ENCODE measurements around the gene TTC34.

DNA sequence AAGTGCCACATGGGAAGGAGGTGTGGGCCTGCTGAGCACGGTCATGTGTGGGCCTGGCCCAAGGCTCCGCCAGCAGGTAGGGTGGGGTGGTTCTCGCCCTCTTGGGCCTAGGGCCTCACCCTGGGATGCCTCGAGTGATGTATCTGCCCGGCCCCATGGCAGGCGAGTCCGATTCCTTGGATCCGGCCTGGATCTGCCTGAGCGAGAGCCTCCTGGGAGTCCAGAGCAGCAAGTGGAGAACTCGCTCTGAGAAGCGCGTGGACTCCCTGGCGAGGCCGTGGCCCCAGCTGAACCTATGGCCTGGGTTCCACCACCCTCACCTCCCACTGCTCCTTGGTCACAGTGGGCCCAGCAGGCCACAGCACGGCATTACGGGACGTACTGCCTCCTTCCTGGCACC is 8.2 kb upstream of the TTC34 start:
- TF ChIP-seq, protein P1, sequence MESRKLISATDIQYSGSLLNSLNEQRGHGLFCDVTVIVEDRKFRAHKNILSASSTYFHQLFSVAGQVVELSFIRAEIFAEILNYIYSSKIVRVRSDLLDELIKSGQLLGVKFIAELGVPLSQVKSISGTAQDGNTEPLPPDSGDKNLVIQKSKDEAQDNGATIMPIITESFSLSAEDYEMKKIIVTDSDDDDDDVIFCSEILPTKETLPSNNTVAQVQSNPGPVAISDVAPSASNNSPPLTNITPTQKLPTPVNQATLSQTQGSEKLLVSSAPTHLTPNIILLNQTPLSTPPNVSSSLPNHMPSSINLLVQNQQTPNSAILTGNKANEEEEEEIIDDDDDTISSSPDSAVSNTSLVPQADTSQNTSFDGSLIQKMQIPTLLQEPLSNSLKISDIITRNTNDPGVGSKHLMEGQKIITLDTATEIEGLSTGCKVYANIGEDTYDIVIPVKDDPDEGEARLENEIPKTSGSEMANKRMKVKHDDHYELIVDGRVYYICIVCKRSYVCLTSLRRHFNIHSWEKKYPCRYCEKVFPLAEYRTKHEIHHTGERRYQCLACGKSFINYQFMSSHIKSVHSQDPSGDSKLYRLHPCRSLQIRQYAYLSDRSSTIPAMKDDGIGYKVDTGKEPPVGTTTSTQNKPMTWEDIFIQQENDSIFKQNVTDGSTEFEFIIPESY (IDR thresholded peaks at IDR 0.05; ENCODE audit: borderline replicate concordance, low read depth): no peak
- no peak for TF ChIP-seq RAD21 (IDR thresholded peaks at IDR 0.05; ENCODE audit: low read length)
- TF ChIP-seq POLR2AphosphoS5 (IDR thresholded peaks at IDR 0.05; ENCODE audit: low read depth, low read length): no peak
- no peak for TF ChIP-seq EP300 (IDR thresholded peaks at IDR 0.05; ENCODE audit: borderline replicate concordance in 1 of 2, low read depth in 1 of 2, low read length in 1 of 2)
- no peak for TF ChIP-seq CTCF (IDR thresholded peaks at IDR 0.05)
- TF ChIP-seq SIN3A (IDR thresholded peaks at IDR 0.05; ENCODE audit: borderline replicate concordance, low read depth, low read length): no peak
- TF ChIP-seq TAF1 (IDR thresholded peaks at IDR 0.05; ENCODE audit: borderline replicate concordance, low read depth, low read length): no peak
- no peak for TF ChIP-seq TEAD4 (IDR thresholded peaks at IDR 0.05; ENCODE audit: borderline replicate concordance, insufficient read depth)
- TF ChIP-seq, protein P2, sequence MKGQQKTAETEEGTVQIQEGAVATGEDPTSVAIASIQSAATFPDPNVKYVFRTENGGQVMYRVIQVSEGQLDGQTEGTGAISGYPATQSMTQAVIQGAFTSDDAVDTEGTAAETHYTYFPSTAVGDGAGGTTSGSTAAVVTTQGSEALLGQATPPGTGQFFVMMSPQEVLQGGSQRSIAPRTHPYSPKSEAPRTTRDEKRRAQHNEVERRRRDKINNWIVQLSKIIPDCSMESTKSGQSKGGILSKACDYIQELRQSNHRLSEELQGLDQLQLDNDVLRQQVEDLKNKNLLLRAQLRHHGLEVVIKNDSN (IDR thresholded peaks at IDR 0.05; ENCODE audit: borderline replicate concordance, low read depth): no peak
- TF ChIP-seq YY1 (IDR thresholded peaks at IDR 0.05; ENCODE audit: low read depth): no peak
- TF ChIP-seq GABPA (IDR thresholded peaks at IDR 0.05; ENCODE audit: low read depth): no peak
- TF ChIP-seq TCF12 (IDR thresholded peaks at IDR 0.05): no peak
- no peak for TF ChIP-seq JUND (IDR thresholded peaks at IDR 0.05)
